ENCODE measurements around the gene ETS1. TPM values are rescaled to one million over a fixed set of nuclear protein-coding genes. Genes with fewer than 3 reads are reported as not detected.

The ETS1 gene
- total RNA-seq, 6 experiments from 2014 or later: 55.2 to 78.6 (median 73.2) TPM

DNA sequence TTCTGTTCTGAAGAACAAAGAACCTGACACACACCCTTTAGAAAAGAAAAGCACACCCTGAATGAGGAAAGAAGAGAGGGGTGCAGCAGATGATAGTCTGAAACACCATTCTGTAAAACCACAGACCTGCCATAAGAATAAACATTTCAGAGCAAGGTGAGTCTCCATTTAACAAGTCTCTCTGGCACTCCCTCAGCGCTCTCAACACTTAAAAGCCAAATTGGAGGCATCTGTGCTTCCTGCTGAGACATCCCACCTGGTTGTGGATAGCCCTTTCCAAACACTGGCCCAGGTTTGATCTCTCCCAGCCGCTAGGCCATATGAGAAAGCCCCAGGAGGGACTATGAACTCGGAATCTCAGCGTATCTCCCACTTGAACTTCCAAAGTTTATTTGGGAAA is 36.3 kb downstream of the ETS1 start:
- Mint-ChIP-seq H3K4me1 (ENCODE audit: low read depth) (peaks cover 23% of the 10 kb centered on the region), H3K27me3 (ENCODE audit: insufficient read depth) (peaks cover 4% of the 10 kb centered on the region; the same call in 1 of the 2 replicates), H3K4me3 (no peak overlapping the region)

GRCh38 chr11:128550261-128550821 is 37.0 kb downstream of the ETS1 start:
- no peak for DNase-seq
- no peak for TF ChIP-seq CTCF (IDR thresholded peaks at IDR 0.05)
- Mint-ChIP-seq H3K27ac (no peak overlapping the region), H3K9me3 (no peaks in the 10 kb centered on the region), H3K27me3 (ENCODE audit: insufficient read depth) (peaks cover 4% of the 10 kb centered on the region; the same call in 1 of the 2 replicates), H3K4me1 (ENCODE audit: low read depth) (peaks cover 23% of the 10 kb centered on the region), H3K36me3 (ENCODE audit: low read depth) (no peaks in the 10 kb centered on the region), H3K4me3 (no peak overlapping the region)

More for the DNA sequence above, 36.3 kb downstream of the ETS1 start:
- Mint-ChIP-seq H3K9me3 (no peaks in the 10 kb centered on the region), H3K27ac (no peak overlapping the region), H3K36me3 (ENCODE audit: low read depth) (no peaks in the 10 kb centered on the region)
- no peak for TF ChIP-seq CTCF (IDR thresholded peaks at IDR 0.05)
- no peak for DNase-seq

GRCh38 chr11:128549256-128549944 is 38.0 kb downstream of the ETS1 start:
- no peak for TF ChIP-seq CTCF (IDR thresholded peaks at IDR 0.05)
- Mint-ChIP-seq H3K36me3 (ENCODE audit: low read depth) (no peaks in the 10 kb centered on the region), H3K4me1 (ENCODE audit: low read depth) (peaks cover 26% of the 10 kb centered on the region), H3K27ac (no peak overlapping the region), H3K4me3 (peak overlapping the region; percentile 90), H3K9me3 (no peaks in the 10 kb centered on the region), H3K27me3 (ENCODE audit: insufficient read depth) (peaks cover 4% of the 10 kb centered on the region; the same call in 1 of the 2 replicates)
- DNase-seq: no peak

- H3K9me3 Mint-ChIP-seq: no peaks in the 10 kb centered on the region
- TF ChIP-seq CTCF (IDR thresholded peaks at IDR 0.05): 0 out of 2 replicates have a peak, but pooled peaks have one; percentile 19
- peaks cover 24% of the 10 kb centered on the region for H3K4me1 Mint-ChIP-seq (ENCODE audit: low read depth)
- no peak for DNase-seq
- no peaks in the 10 kb centered on the region for H3K36me3 Mint-ChIP-seq (ENCODE audit: low read depth)
- peaks cover 4% of the 10 kb centered on the region; the same call in 1 of the 2 replicates for H3K27me3 Mint-ChIP-seq (ENCODE audit: insufficient read depth)
- peak overlapping the region; percentile 59 for H3K27ac Mint-ChIP-seq
- H3K4me3 Mint-ChIP-seq: peak overlapping the region; percentile 90
Observed at GRCh38 chr11:128548649-128549255, 38.6 kb downstream of the ETS1 start.

- no peaks in the 10 kb centered on the region for H3K9me3 Mint-ChIP-seq
- H3K27me3 Mint-ChIP-seq (ENCODE audit: insufficient read depth): peaks cover 4% of the 10 kb centered on the region; the same call in 1 of the 2 replicates
- TF ChIP-seq CTCF (IDR thresholded peaks at IDR 0.05): no peak
- no peaks in the 10 kb centered on the region for H3K36me3 Mint-ChIP-seq (ENCODE audit: low read depth)
- DNase-seq: no peak
- peak overlapping the region; percentile 59; the same call in 1 of the 2 replicates for H3K27ac Mint-ChIP-seq
- H3K4me3 Mint-ChIP-seq: peak overlapping the region; percentile 90
- H3K4me1 Mint-ChIP-seq (ENCODE audit: low read depth): peaks cover 20% of the 10 kb centered on the region
Observed at GRCh38 chr11:128547946-128548648, 39.3 kb downstream of the ETS1 start.
